Activated CD4-positive, alpha-beta T cell treated with anti-CD3 and anti-CD28 coated beads, Interleukin-2, amount 50 U/mL, for 48 hours (primary cell): ENCODE measurements around the gene SLC17A4.
A peak's percentile ranks its signal among the peaks of the same experiment; 100 is the strongest.

Experiments
- DNase-seq, 2 experiments: peaks; one replicate each; pipeline ENCODE4 v3.0.0-alpha.2; 2020

Gene SLC17A4

GRCh38 chr6:25750906-25751305 lies 3.6 kb upstream of the SLC17A4 start:
- no peak for DNase-seq

- DNase-seq = no peak
Measured at GRCh38 chr6:25753079-25753478, 1.5 kb upstream of the SLC17A4 start.

- DNase-seq = no peak
Measured at GRCh38 chr6:25755483-25755882, 941 bp downstream of the SLC17A4 start.

DNA sequence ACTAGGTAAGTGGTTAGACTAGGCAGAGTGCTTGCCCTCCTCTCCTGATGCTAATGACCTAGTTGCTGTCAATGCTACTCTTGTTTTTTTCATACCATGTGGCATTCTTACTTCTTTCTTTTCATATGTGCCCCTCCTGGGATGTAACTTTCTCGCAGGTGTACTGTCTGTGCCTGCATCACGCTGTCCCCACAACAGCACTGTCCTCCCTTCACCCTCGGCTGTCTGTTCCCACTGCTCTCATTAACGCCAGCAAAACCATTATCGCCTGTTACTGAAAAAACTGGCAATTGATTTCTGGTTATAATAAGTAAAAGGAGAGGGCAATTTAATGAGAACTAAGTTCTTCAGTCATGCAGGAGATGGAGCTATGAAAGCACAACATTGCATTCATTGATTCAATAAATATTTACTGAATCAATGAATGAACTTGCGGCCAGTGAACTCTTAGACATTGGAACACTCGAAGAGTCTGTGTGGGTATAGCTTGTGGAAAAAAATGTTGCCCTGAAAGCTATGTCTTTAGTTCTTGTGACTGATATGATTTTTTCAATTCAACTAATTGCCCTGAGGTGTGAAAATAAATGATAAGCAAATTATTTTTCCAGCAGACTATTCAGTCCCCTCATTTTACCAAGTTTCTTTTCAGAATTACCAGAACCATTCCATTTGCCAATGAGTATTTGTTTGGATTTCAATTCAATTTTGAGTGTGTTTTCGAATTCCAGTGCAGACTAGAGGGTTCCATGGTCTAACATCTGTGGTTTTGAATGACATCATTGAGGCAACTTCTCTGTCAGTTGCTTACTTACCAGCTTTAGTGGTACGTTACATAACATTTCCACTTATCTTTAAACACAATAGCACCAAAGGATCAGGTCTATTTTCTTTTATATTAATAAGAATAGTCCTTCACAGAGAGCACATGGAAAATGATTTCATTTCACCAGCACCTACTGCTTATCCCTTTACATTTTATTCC lies 2.1 kb downstream of the SLC17A4 start:
- DNase-seq = no peak

GRCh38 chr6:25757936-25758642 lies 3.5 kb downstream of the SLC17A4 start:
- no peak for DNase-seq

GRCh38 chr6:25764611-25765010 lies 10.1 kb downstream of the SLC17A4 start:
- DNase-seq = no peak

DNA sequence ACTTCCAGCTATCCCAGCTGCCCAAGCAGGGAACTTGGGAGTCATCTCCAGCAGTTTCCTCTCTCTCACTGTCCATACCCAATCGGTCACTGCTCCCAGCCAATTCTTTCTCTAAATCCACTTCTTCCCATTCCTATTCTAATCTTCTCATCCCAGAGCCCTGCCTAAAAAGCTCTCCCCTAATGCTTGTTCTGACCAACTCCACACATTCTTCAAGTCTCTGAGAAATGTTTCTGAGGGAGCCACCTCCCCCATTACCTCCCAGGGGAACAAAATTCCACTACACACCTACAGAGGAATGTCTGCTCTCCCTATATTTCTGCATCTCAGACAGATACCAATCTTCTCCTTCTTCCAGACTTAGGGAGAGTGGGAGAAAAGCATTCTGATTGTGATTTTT lies 14.0 kb downstream of the SLC17A4 start:
- DNase-seq = no peak

GRCh38 chr6:25769983-25770382 lies 15.4 kb downstream of the SLC17A4 start:
- no peak for DNase-seq

- no peak for DNase-seq
Measured at GRCh38 chr6:25774120-25774715, 19.7 kb downstream of the SLC17A4 start.

DNA sequence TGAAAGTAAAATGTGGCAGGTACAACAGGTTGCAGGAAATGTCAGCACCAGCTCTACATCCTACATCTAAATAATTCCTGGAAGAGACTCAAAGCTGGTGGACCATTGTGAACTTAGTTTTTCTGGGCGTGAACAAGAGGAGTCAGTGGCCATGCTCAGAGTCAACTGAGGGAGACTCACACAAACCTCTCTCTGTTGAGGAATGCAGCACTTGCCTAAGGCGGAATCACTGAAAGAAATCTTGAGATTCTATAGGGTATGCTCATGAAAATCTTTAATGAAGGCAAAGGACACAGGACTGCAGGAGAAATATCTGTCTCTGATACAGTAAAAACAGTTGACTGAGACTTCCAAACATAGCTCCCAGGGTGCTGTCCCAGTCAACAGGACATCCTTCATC lies 22.5 kb downstream of the SLC17A4 start:
- DNase-seq = no peak

DNA sequence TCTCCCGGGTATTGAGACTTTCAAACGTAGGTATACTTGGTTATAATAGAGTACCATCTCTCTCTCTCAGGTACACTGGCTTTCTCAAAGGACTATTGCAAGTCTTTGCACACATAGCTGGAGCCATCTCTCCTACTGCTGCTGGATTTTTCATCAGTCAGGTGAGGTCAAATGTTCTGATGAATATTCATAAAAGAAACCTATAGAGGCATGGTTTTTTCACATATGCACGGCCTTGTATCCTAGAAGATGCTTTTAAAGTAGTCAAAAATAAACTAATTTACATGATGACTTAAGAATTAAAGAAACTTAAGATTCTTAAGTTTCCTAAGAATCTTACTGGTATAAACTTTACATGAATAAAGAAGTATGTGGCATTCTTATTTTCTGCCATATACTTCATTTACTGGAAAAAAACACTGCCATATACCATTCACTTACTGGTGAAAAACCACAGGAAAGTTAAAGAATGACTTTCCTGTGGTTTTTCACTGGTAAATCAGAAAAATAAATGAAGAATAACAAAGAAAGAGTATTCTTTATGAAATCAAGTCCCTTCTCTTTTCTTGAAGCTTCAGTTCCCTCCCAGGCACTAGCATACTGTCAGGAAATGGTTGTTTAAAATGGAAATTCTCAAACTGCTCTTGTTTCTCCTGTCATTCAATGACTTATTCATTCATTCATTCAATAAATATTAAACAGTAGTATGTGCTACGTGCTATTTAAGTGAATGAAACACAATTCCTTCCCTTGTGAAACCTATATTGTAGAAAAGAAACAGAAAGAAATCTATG lies 23.5 kb downstream of the SLC17A4 start:
- no peak for DNase-seq

DNA sequence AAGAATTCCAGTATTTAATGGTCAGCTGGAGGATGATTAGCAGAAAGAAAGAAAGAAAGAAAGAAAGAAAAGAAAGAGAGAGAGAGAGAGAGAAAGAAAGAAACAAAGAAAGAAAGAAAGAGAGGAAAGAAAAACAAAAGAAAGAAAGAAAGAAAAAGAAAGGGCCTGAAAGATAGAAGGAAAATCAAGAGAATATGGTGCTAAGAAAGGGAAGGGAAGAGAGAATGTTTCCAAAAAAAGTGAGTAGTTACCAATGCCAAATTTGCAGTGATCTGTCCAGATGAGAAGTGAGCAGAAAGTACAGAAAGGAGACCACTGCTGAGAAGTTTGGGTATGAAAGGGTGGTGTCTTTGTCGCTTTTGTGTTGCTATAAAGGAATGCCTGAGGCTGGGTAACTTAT lies 26.6 kb downstream of the SLC17A4 start:
- no peak for DNase-seq

GRCh38 chr6:25787428-25787827 lies 32.9 kb downstream of the SLC17A4 start:
- no peak for DNase-seq

DNA sequence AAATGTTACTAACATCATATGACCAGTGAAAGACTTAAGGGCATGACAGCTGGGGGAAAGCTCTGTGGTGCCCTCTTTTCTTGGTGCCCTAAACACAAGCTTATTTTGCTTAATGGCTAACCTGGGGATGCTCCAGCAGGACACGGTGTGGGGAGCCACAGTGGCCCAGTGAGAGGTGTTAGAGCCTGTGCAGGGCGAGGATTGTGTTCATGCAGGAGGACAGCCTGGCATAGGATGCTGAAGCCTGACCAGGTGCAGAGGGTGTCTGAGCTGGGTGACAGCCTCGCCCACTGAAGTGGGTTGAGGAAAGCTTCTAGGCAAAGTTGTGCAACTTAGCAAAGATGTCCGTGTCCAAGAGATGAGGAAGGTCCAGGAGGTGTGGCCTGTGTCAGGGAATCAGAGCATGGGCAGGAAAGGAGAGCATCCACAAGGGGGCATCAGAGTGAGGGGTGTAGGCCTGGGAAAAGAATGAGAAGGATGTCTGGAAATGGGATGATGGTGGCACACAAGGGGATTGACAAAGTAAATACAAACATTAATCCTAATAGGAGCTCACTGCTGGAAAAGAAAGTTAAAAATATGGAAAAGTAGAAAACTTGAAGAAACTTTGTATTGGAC lies 33.9 kb downstream of the SLC17A4 start:
- peak; percentile 56 to 60 for DNase-seq

GRCh38 chr6:25789475-25789874 lies 34.9 kb downstream of the SLC17A4 start:
- DNase-seq = no peak

DNA sequence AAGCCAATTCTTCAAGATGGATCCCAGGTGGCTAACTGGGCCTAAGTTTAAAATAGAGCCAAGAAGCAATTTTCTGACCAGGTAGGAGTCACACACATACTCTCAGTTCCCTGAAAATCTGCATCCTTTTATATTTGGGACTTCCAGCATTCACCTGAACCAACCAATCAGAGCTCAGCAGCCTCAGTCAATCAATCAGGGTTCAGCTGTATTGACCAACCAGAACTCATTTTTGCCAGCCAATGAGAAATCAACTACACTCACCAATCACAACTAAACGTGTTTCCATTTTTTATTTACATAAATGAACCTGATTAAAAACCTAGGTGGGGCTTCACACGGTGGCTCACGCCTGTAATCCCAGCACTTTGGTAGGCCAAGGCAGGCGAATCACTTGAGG lies 37.5 kb downstream of the SLC17A4 start:
- no peak for DNase-seq

DNA sequence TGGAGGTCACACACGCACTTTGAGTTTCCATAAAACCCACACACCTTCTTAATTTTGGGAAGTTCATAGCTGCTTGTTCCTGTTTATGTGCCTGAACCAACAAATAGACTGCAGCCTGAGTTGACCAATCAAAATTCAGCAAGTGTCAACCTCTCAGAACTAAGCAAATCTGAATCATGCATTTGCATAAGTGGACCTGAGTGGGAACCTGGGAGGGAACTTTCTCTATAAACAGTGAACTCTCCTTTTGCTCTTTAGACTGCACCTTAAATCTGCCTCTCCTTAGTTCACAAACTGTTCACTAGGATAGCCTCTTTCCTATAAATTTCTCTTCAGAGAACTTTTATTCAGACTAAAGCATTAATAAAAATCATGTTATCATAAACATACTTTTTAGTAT lies 39.4 kb downstream of the SLC17A4 start:
- DNase-seq = no peak

DNA sequence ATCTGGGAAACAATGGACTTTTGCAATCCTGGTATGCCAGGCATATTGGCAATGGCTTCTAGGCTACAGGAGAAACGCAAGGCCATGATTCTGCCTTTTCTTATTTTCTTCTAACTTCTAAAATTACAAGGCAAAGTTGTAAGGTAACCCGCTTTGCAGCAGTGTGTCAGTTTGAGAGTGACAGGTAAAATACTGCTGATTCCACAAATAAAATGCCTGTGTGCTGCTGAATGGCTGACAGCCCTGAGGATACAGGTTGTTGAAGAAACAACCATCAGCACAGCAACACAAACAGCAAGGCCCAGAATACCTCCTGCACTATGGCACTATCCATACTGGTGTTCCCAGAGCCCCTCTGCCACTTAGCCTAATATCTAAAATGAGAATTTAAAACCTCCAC lies 40.2 kb downstream of the SLC17A4 start:
- no peak for DNase-seq

GRCh38 chr6:25801436-25801835 lies 46.9 kb downstream of the SLC17A4 start:
- DNase-seq = no peak

GRCh38 chr6:25804804-25805203 lies 50.3 kb downstream of the SLC17A4 start:
- no peak for DNase-seq

DNA sequence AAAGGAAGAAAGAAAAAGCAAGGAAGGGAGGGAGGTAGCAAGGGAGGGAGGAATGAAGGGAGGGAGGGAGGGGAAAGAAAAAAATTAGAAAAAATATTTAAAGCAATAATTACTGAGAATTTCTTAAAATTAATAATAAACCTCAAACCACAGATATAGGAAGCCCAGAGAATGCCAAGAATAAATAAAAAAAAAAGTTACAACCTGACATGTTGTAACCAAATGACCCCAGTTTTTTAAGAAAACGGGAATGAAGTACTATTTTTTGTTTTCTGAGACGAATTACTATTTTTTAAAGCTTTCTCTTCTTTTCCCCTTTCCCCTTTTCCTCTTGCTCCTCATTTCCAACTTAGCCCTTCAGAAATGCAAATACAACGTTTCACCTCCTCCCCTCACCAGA lies 60.7 kb downstream of the SLC17A4 start:
- DNase-seq = no peak

GRCh38 chr6:25816252-25816651 lies 61.7 kb downstream of the SLC17A4 start:
- no peak for DNase-seq
